Esophagus (tissue), 2 donors: Measurements from ENCODE around the gene GABBR2. TPM values are rescaled to one million over a fixed set of nuclear protein-coding genes. Genes with fewer than 3 reads are reported as not detected.

ENCODE experiments used
- H3K27ac ChIP-seq, 2 donors: one replicate each; pipeline ENCODE4 v1.5.1; 2013; ENCODE audit warnings: low read depth in 2 of 2, mild to moderate bottlenecking in 2 of 2, inconsistent platforms in 1 of 2, low read length in 1 of 2, moderate library complexity in 1 of 2
- H3K27me3 ChIP-seq, 2 donors: one replicate each; pipeline ENCODE4 v1.6.1; 2013; ENCODE audit warnings: low read length in 2 of 2, control low read depth in 1 of 2, mild to moderate bottlenecking in 1 of 2; ENCODE audit not compliant: insufficient read depth in 2 of 2, control insufficient read depth in 1 of 2
- H3K36me3 ChIP-seq, 2 donors: one replicate each; pipeline ENCODE4 v1.6.1; 2013; ENCODE audit warnings: low read length in 1 of 2; ENCODE audit not compliant: control insufficient read depth in 2 of 2, insufficient read depth in 2 of 2
- H3K4me1 ChIP-seq, 2 donors: one replicate each; pipeline ENCODE4 v1.6.1; 2013; ENCODE audit warnings: low read length in 1 of 2; ENCODE audit not compliant: control insufficient read depth in 2 of 2, insufficient read depth in 2 of 2
- H3K4me3 ChIP-seq, 2 donors: one replicate each; pipeline ENCODE4 v1.5.1; 2013; ENCODE audit warnings: low read length in 2 of 2, mild to moderate bottlenecking in 2 of 2, low read depth in 1 of 2, moderate library complexity in 1 of 2
- H3K9me3 ChIP-seq, 2 donors: one replicate each; pipeline ENCODE4 v1.6.1; 2013; ENCODE audit warnings: mild to moderate bottlenecking in 2 of 2, low read depth in 1 of 2, low read length in 1 of 2, moderate library complexity in 1 of 2; ENCODE audit not compliant: control insufficient read depth in 2 of 2, insufficient read depth in 1 of 2
- WGBS, 2 donors: extraction: QIAGEN DNeasy Blood & Tissue Kit; methylation state at CpG; one replicate each; pipeline ENCODE4 v1.1.7; 2013; 5-methylcytosine and 5-hydroxymethylcytosine counted together
- polyA plus RNA-seq, 2 donors: library from polyadenylated mRNA; stranded (reverse); fragments of 200-250 nt; gene quantifications; one replicate each; pipeline ENCODE4 v1.2.3, GENCODE V29; 2013
- donor health status: healthy with polysubstance abuse.
- donor health status: Bipolar disorder and iron deficiency.

The GABBR2 gene
- polyA plus RNA-seq, 2 donors, result under 0.01 TPM; not detected in 1

DNA sequence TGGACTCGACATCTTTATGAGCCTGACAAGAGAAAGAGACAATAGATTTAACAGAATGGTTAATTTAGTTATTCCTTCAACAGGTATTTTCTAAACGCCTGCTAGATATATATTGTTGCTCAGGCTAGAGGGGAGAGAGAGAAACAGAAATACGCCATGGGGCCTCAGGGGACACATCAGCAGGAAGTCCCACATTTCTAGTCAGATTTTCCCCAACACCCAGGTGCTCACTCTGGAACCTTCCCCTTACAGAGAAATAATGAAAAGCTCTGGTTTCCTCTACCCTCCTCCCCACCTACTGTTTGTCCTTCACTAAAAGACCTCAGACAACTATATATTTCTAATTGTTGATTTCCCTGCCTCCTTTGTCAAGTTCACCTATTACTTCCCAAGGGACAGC lies 323.0 kb downstream of the GABBR2 start:
- H3K36me3 ChIP-seq, result no peaks in the 10 kb centered on the region
- WGBS, 2 donors, result 81 to 90% methylated on average over 3 of the region's 3 CpGs
- no peak overlapping the region for H3K27ac ChIP-seq
- H3K27me3 ChIP-seq, result no peaks in the 10 kb centered on the region
- H3K4me1 ChIP-seq, result no peaks in the 10 kb centered on the region
- no peak overlapping the region for H3K4me3 ChIP-seq
- no peaks in the 10 kb centered on the region for H3K9me3 ChIP-seq

- H3K27me3 ChIP-seq, result no peaks in the 10 kb centered on the region
- no peak overlapping the region for H3K4me3 ChIP-seq
- H3K36me3 ChIP-seq, result no peaks in the 10 kb centered on the region
- H3K27ac ChIP-seq, result no peak overlapping the region
- 55 to 57% methylated on average over 4 of the region's 4 CpGs for WGBS, 2 donors
- H3K9me3 ChIP-seq, result no peaks in the 10 kb centered on the region
- no peaks in the 10 kb centered on the region for H3K4me1 ChIP-seq
Measured at GRCh38 chr9:98383758-98384157, 325.0 kb downstream of the GABBR2 start.

- WGBS, 2 donors, result 90 to 92% methylated on average over 12 of the region's 12 CpGs
- H3K4me3 ChIP-seq, result no peak overlapping the region
- H3K27ac ChIP-seq, result no peak overlapping the region
- H3K9me3 ChIP-seq, result no peaks in the 10 kb centered on the region
- H3K36me3 ChIP-seq, result no peaks in the 10 kb centered on the region
- H3K27me3 ChIP-seq, result no peaks in the 10 kb centered on the region
- H3K4me1 ChIP-seq, result no peaks in the 10 kb centered on the region
Measured at GRCh38 chr9:98381311-98382103, 327.2 kb downstream of the GABBR2 start.

DNA sequence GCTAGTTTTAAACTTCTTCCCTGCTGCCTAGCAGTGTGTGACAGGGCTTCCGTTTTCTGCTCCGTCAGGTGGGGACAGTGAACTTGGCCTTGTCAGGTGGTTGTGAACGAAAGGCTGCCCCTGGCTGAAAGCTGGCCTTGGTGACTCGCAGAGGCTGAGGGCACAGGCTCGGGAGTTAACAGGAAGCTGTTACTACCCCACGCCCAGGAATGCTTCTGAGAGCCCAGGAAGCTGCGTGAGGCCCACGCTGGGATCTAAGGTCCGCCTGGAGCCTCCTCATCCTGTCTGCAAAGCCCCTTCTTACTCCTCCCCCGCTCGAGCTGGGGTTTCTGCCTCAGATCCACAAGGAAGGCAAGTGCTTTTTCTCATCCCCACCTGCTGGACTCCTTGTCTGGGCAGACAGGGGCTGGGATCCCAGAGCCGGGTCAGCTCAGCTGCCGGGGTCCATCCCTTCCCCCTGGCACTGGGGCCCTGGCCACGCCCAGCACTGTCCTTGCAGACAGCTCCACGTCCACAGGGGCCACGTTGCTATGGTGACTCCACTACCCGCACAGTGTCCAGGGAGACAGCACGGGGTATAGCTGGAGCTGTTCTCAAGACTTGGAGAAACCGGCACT lies 328.6 kb downstream of the GABBR2 start:
- Histone ChIP-seq H3K4me3 (no peak overlapping the region), H3K9me3 (no peaks in the 10 kb centered on the region), H3K4me1 (no peaks in the 10 kb centered on the region), H3K27ac (no peak overlapping the region), H3K36me3 (no peaks in the 10 kb centered on the region), H3K27me3 (no peaks in the 10 kb centered on the region)
- 35 to 42% methylated on average over 19 of the region's 19 CpGs for WGBS, 2 donors

GRCh38 chr9:98379572-98379971 lies 329.2 kb downstream of the GABBR2 start:
- no peaks in the 10 kb centered on the region for H3K9me3 ChIP-seq
- WGBS, 2 donors, result 65 to 77% methylated on average over 1 of the region's 1 CpG
- no peak overlapping the region for H3K27ac ChIP-seq
- no peak overlapping the region for H3K4me3 ChIP-seq
- H3K27me3 ChIP-seq, result no peaks in the 10 kb centered on the region
- H3K36me3 ChIP-seq, result no peaks in the 10 kb centered on the region
- no peaks in the 10 kb centered on the region for H3K4me1 ChIP-seq

- Histone ChIP-seq H3K4me3 (no peak overlapping the region), H3K4me1 (no peaks in the 10 kb centered on the region), H3K27me3 (no peaks in the 10 kb centered on the region), H3K27ac (no peak overlapping the region), H3K36me3 (no peaks in the 10 kb centered on the region), H3K9me3 (no peaks in the 10 kb centered on the region)
- WGBS, 2 donors, result 85 to 91% methylated on average over 5 of the region's 5 CpGs
Measured at GRCh38 chr9:98378794-98379193, 329.9 kb downstream of the GABBR2 start.

- Histone ChIP-seq H3K9me3 (no peaks in the 10 kb centered on the region), H3K36me3 (no peaks in the 10 kb centered on the region), H3K27me3 (no peaks in the 10 kb centered on the region), H3K4me3 (no peak overlapping the region), H3K4me1 (no peaks in the 10 kb centered on the region), H3K27ac (no peak overlapping the region)
- 82 to 91% methylated on average over 8 of the region's 8 CpGs for WGBS, 2 donors
Measured at GRCh38 chr9:98378206-98378780, 330.4 kb downstream of the GABBR2 start.

- H3K9me3 ChIP-seq, result no peaks in the 10 kb centered on the region
- no peak overlapping the region for H3K27ac ChIP-seq
- 78 to 88% methylated on average over 3 of the region's 3 CpGs for WGBS, 2 donors
- H3K4me1 ChIP-seq, result no peaks in the 10 kb centered on the region
- H3K4me3 ChIP-seq, result no peak overlapping the region
- H3K36me3 ChIP-seq, result no peaks in the 10 kb centered on the region
- H3K27me3 ChIP-seq, result no peaks in the 10 kb centered on the region
Measured at GRCh38 chr9:98375138-98375726, 333.5 kb downstream of the GABBR2 start.

- no peaks in the 10 kb centered on the region for H3K36me3 ChIP-seq
- H3K4me1 ChIP-seq, result no peaks in the 10 kb centered on the region
- WGBS, 2 donors, result 47 to 55% methylated on average over 10 of the region's 10 CpGs
- no peak overlapping the region for H3K27ac ChIP-seq
- H3K9me3 ChIP-seq, result no peaks in the 10 kb centered on the region
- H3K27me3 ChIP-seq, result no peaks in the 10 kb centered on the region
- H3K4me3 ChIP-seq, result no peak overlapping the region
Measured at GRCh38 chr9:98374385-98375051, 334.2 kb downstream of the GABBR2 start.
